ENCODE results near the gene MGARP. TPM values are rescaled to one million over a fixed set of nuclear protein-coding genes. Genes with fewer than 3 reads are reported as not detected.

The MGARP gene
- total RNA-seq, 1 experiment from 2014 or later, result 2.3 TPM

DNA sequence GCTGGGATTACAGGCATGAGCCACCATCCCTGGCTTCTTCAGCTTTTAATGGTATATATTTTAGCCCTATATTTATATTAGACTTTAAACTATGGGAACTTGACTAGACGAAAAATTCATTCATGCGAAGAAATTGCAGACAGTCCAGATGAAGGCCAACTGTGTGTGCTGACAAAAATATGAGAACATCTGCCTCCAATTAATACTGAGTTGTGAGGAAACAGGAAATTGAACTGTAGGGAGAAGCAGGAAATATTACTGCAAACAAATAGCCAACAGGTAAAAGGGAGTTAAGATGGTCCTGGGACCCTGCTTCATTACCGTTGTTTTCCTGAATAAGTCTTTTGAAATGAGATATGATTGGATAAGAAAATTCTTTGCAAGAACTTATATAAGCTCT is 26.3 kb downstream of the MGARP start:
- BruUV-seq (replicated peaks), result no TSS peak
- intact Hi-C loops (cut with micrococcal nuclease; ENCODE audit: unreplicated experiment) (no loop called here), in situ Hi-C loops (cut with HindIII; ENCODE audit: low pct_unique_long_range_greater_than_20kb, low sequenced_read_pairs) (no loop called here)
- Histone ChIP-seq H3K4me1 (ENCODE audit: control insufficient read depth, insufficient read depth, low read length) (no peaks in the 10 kb centered on the region), H3K4me3 (ENCODE audit: low read depth in 2 of 2, low read length in 2 of 2) (no peak overlapping the region), H3K36me3 (ENCODE audit: control insufficient read depth, insufficient read depth, low read length) (no peaks in the 10 kb centered on the region), H3K27me3 (ENCODE audit: control insufficient read depth, insufficient read depth, low read length) (no peaks in the 10 kb centered on the region), H3K27ac (ENCODE audit: low read length) (no peak overlapping the region), H3K9me3 (ENCODE audit: control insufficient read depth, insufficient read depth, low read depth, low read length) (no peaks in the 10 kb centered on the region)
- ChIA-PET CTCF (interaction anchor here (0.7 kb wide), 1 partner anchor 76 kb away, joined by 8 read pairs; no protein-coding TSS in a partner anchor), POLR2A (no interaction called here)
- TF ChIP-seq, protein P1, sequence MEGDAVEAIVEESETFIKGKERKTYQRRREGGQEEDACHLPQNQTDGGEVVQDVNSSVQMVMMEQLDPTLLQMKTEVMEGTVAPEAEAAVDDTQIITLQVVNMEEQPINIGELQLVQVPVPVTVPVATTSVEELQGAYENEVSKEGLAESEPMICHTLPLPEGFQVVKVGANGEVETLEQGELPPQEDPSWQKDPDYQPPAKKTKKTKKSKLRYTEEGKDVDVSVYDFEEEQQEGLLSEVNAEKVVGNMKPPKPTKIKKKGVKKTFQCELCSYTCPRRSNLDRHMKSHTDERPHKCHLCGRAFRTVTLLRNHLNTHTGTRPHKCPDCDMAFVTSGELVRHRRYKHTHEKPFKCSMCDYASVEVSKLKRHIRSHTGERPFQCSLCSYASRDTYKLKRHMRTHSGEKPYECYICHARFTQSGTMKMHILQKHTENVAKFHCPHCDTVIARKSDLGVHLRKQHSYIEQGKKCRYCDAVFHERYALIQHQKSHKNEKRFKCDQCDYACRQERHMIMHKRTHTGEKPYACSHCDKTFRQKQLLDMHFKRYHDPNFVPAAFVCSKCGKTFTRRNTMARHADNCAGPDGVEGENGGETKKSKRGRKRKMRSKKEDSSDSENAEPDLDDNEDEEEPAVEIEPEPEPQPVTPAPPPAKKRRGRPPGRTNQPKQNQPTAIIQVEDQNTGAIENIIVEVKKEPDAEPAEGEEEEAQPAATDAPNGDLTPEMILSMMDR (IDR thresholded peaks at IDR 0.05), result no peak
- TF ChIP-seq POLR2AphosphoS5 (IDR thresholded peaks at IDR 0.05; ENCODE audit: low read depth, low read length) (no peak), TCF7L2 (IDR thresholded peaks at IDR 0.05; ENCODE audit: low read depth, low read length) (no peak), SIN3A (IDR thresholded peaks at IDR 0.05; ENCODE audit: borderline replicate concordance, insufficient read depth, low read depth, low read length) (no peak)
- TF ChIP-seq, protein P2, sequence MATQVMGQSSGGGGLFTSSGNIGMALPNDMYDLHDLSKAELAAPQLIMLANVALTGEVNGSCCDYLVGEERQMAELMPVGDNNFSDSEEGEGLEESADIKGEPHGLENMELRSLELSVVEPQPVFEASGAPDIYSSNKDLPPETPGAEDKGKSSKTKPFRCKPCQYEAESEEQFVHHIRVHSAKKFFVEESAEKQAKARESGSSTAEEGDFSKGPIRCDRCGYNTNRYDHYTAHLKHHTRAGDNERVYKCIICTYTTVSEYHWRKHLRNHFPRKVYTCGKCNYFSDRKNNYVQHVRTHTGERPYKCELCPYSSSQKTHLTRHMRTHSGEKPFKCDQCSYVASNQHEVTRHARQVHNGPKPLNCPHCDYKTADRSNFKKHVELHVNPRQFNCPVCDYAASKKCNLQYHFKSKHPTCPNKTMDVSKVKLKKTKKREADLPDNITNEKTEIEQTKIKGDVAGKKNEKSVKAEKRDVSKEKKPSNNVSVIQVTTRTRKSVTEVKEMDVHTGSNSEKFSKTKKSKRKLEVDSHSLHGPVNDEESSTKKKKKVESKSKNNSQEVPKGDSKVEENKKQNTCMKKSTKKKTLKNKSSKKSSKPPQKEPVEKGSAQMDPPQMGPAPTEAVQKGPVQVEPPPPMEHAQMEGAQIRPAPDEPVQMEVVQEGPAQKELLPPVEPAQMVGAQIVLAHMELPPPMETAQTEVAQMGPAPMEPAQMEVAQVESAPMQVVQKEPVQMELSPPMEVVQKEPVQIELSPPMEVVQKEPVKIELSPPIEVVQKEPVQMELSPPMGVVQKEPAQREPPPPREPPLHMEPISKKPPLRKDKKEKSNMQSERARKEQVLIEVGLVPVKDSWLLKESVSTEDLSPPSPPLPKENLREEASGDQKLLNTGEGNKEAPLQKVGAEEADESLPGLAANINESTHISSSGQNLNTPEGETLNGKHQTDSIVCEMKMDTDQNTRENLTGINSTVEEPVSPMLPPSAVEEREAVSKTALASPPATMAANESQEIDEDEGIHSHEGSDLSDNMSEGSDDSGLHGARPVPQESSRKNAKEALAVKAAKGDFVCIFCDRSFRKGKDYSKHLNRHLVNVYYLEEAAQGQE (IDR thresholded peaks at IDR 0.05; ENCODE audit: insufficient read depth in 1 of 2, low read depth in 2 of 2, low read length in 1 of 2), result no peak
- DNase-seq (ENCODE audit: low read depth, low spot score), result no peak
- no peak for ATAC-seq

DNA sequence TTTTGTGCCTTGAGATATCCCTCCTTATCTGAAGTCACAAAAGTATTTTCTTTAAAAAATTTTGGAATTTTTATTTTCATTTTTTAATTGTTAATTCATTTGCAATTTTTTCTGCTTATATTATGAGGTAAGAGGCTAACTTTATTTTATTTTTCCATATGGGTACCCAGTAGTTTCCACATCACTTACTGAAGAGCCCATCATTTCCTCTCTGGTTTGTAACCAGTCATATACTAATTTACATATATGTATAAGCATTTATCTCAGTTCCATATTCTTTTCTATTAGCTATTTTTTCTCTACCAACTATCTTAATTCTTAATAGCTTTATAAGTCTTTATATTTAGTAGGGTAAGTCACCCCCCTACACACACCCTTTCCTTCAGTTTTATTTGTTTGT is 27.0 kb downstream of the MGARP start:
- in situ Hi-C loops (cut with HindIII; ENCODE audit: low pct_unique_long_range_greater_than_20kb, low sequenced_read_pairs), result no loop called here
- ChIA-PET CTCF (no interaction called here), POLR2A (no interaction called here)
- no peaks in the 10 kb centered on the region for H3K27me3 ChIP-seq (ENCODE audit: control insufficient read depth, insufficient read depth, low read length)
- no peaks in the 10 kb centered on the region for H3K9me3 ChIP-seq (ENCODE audit: control insufficient read depth, insufficient read depth, low read depth, low read length)
- DNase-seq (ENCODE audit: low read depth, low spot score) (no peak), ATAC-seq (no peak)
- H3K36me3 ChIP-seq (ENCODE audit: control insufficient read depth, insufficient read depth, low read length), result no peaks in the 10 kb centered on the region
- no peak overlapping the region for H3K27ac ChIP-seq (ENCODE audit: low read length)
- H3K4me1 ChIP-seq (ENCODE audit: control insufficient read depth, insufficient read depth, low read length), result no peaks in the 10 kb centered on the region
- BruUV-seq (replicated peaks), result no TSS peak
- H3K4me3 ChIP-seq (ENCODE audit: low read depth in 2 of 2, low read length in 2 of 2), result no peak overlapping the region
- TF ChIP-seq, protein P1 (IDR thresholded peaks at IDR 0.05), result no peak
- TF ChIP-seq TCF7L2 (IDR thresholded peaks at IDR 0.05; ENCODE audit: low read depth, low read length) (no peak), SIN3A (IDR thresholded peaks at IDR 0.05; ENCODE audit: borderline replicate concordance, insufficient read depth, low read depth, low read length) (no peak)
- intact Hi-C loops (cut with micrococcal nuclease; ENCODE audit: unreplicated experiment), result no loop called here
